CD8-positive, alpha-beta memory T cell (primary cell): ENCODE data around the gene SEMA3B. TPM values are rescaled to one million over a fixed set of nuclear protein-coding genes. Genes with fewer than 3 reads are reported as not detected.
"Not testable (repeated sequence)": the region's sequence is repeated elsewhere in the genome, so short reads cannot be mapped to it uniquely, and the experiment has no call there.

Experiments used
- CTCF ChIA-PET: fragments of 350-600 bp; sonication (Branson Sonifier 250); formaldehyde crosslinking; loops from one replicate; lab custom pipeline; 2021; ENCODE audit warnings: antibody characterized with exemption; lab: Charles Lee
- POLR2A ChIA-PET: fragments of 350-600 bp; sonication (Branson Sonifier 250); formaldehyde crosslinking; loops from one replicate; lab custom pipeline; 2021; ENCODE audit warnings: antibody characterized with exemption; lab: Charles Lee
- DNase-seq, 5 donors: peaks; one replicate each; pipeline versions ENCODE4 v3.0.0 to v3.0.0-alpha.2; 2020 to 2022; ENCODE audit warnings: mixed read lengths in 1 of 5
- H3K27ac ChIP-seq: one replicate; pipeline ENCODE4 v1.7.0; 2013; ENCODE audit warnings: low read depth, mild to moderate bottlenecking, low read length, moderate library complexity
- H3K27me3 ChIP-seq: 2 replicates; pipeline ENCODE4 v1.7.0; 2013; ENCODE audit warnings: low read length, mild to moderate bottlenecking; ENCODE audit not compliant: insufficient read depth, poor library complexity, severe bottlenecking
- H3K36me3 ChIP-seq: 2 replicates; pipeline ENCODE4 v1.7.0; 2013; ENCODE audit warnings: mild to moderate bottlenecking, low read length, moderate library complexity; ENCODE audit not compliant: insufficient read depth
- H3K4me1 ChIP-seq: 2 replicates; pipeline ENCODE4 v1.7.0; 2013; ENCODE audit warnings: mild to moderate bottlenecking, low read length, moderate library complexity; ENCODE audit not compliant: insufficient read depth
- H3K4me3 ChIP-seq: 2 replicates; pipeline ENCODE4 v1.7.0; 2013; ENCODE audit warnings: mild to moderate bottlenecking, low read length
- H3K9me3 ChIP-seq: 2 replicates; pipeline ENCODE4 v1.7.0; 2013; ENCODE audit warnings: mild to moderate bottlenecking, low read length
- H3K27ac Mint-ChIP-seq, 8 donors: one replicate each; pipeline ENCODE4 v1.8.0; 2020 to 2021; ENCODE audit warnings: mixed read lengths in 8 of 8, mild to moderate bottlenecking in 6 of 8, inconsistent platforms in 3 of 8, moderate library complexity in 3 of 8
- H3K27me3 Mint-ChIP-seq, 2 donors: one replicate each; pipeline ENCODE4 v1.8.0; 2020 to 2021; ENCODE audit warnings: mixed read lengths in 2 of 2, mild to moderate bottlenecking in 1 of 2, moderate library complexity in 1 of 2
- H3K36me3 Mint-ChIP-seq, 3 donors: one replicate each; pipeline ENCODE4 v1.8.0; 2020 to 2021; ENCODE audit warnings: mixed read lengths in 3 of 3, inconsistent platforms in 1 of 3, mild to moderate bottlenecking in 1 of 3
- H3K4me1 Mint-ChIP-seq, 3 donors: one replicate each; pipeline ENCODE4 v1.8.0; 2020 to 2021; ENCODE audit warnings: mixed read lengths in 3 of 3, inconsistent platforms in 1 of 3, mild to moderate bottlenecking in 1 of 3
- H3K4me3 Mint-ChIP-seq, 7 donors: one replicate each; pipeline ENCODE4 v1.8.0; 2020 to 2021; ENCODE audit warnings: mixed read lengths in 7 of 7, mild to moderate bottlenecking in 6 of 7, moderate library complexity in 4 of 7, inconsistent platforms in 2 of 7
- H3K9me3 Mint-ChIP-seq, 5 donors: one replicate each; pipeline ENCODE4 v1.8.0; 2020 to 2022; ENCODE audit warnings: mixed read lengths in 5 of 5, mild to moderate bottlenecking in 3 of 5, moderate library complexity in 2 of 5, inconsistent platforms in 1 of 5
- polyA plus RNA-seq: library from polyadenylated mRNA; unstranded; fragments of 300-500 nt; fragmentation: Illumina TruSeq; gene quantifications from one replicate; pipeline ENCODE4 v1.2.3, GENCODE V29; 2021
- total RNA-seq, 2 experiments: library from RNA; stranded (reverse); gene quantifications; one replicate each; pipeline ENCODE4 v1.2.3, GENCODE V29; 2021

Gene SEMA3B
- total and polyA plus RNA-seq, 3 experiments from 2014 or later = 0.22 TPM; not detected in 2

DNA sequence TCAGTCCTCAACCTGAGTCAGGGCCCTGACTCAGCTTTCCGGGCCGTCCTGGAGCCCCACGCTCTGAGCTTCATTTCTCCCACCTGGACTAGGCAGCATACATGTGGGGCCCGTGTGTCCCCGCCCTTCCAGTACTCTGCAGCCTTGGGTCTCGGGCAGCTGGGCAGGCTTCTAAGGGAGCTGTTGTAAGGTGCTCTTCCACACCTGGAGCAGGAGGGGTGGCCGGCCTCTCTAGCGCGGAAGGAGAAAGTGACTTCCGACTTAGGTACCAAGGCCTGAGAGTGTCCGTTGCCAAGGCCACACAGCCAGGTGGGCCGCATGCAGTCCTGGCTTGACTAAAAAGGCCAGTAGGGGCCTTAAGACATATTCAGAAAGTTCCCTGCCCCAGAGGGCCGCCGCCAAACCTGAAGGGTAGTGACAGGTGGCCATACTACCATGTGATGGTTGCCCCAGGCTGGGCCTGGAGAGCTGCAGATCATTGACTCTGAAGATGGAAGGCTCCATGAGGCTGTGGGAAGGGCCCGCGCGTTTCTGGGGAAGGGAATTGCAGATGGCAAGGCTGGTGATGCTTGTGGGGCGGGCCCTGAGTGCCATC, 9.4 kb upstream of the SEMA3B start:
- H3K27ac Mint-ChIP-seq = peak overlapping the region; percentile 33 to 98 (median 60)
- H3K36me3 Mint-ChIP-seq = peaks cover 3 to 45% (median 4%) of the 10 kb centered on the region in 3 donors
- peaks cover 0 to 13% (median 8%) of the 10 kb centered on the region in 3 donors for H3K4me1 Mint-ChIP-seq
- H3K4me3 Mint-ChIP-seq = peak overlapping the region in 6 of 7 donors; percentile 50 to 82 (median 70)
- H3K9me3 ChIP-seq = no peaks in the 10 kb centered on the region
- POLR2A ChIA-PET = interaction anchor here (1.9 to 2.4 kb wide), 2 partner anchors 13 to 24 kb away, joined by 11 to 13 read pairs; partner anchors contain the start of gene GNAI2
- no peaks in the 10 kb centered on the region for H3K9me3 Mint-ChIP-seq
- no peak for DNase-seq
- peaks cover 24% of the 10 kb centered on the region for H3K36me3 ChIP-seq
- no peak overlapping the region for H3K4me3 ChIP-seq
- no peaks in the 10 kb centered on the region for H3K27me3 ChIP-seq
- H3K27me3 Mint-ChIP-seq = no peaks in the 10 kb centered on the region
- no peak overlapping the region for H3K27ac ChIP-seq
- CTCF ChIA-PET = interaction anchor here (0.8 to 8.3 kb wide), 27 partner anchors 8 to 139 kb away, joined by 3 to 101 read pairs (median 4); partner anchors contain the start of genes GNAI2, GNAT1 and IFRD2
- peaks cover 5% of the 10 kb centered on the region for H3K4me1 ChIP-seq

- peak overlapping the region in 7 of 8 donors; percentile 3 to 98 (median 59) for H3K27ac Mint-ChIP-seq
- peak overlapping the region in 6 of 7 donors; percentile 50 to 86 (median 70) for H3K4me3 Mint-ChIP-seq
- peak; percentile 77 to 88 (median 80) for DNase-seq
- peaks cover 0 to 13% (median 8%) of the 10 kb centered on the region in 3 donors for H3K4me1 Mint-ChIP-seq
- H3K9me3 ChIP-seq = no peaks in the 10 kb centered on the region
- CTCF ChIA-PET = interaction anchor here (0.5 to 8.3 kb wide), 29 partner anchors 8 to 1661 kb away, joined by 3 to 101 read pairs (median 4); partner anchors contain the start of genes GNAI2, GNAT1, HYAL3 and IFRD2
- H3K4me1 ChIP-seq = peaks cover 5% of the 10 kb centered on the region
- H3K36me3 ChIP-seq = peaks cover 20% of the 10 kb centered on the region
- H3K27ac ChIP-seq = peak overlapping the region; percentile 47
- H3K4me3 ChIP-seq = peak overlapping the region; percentile 22
- POLR2A ChIA-PET = interaction anchor here (1.9 to 2.4 kb wide), 2 partner anchors 14 to 25 kb away, joined by 11 to 13 read pairs; partner anchors contain the start of gene GNAI2
- H3K27me3 Mint-ChIP-seq = no peaks in the 10 kb centered on the region
- no peaks in the 10 kb centered on the region for H3K9me3 Mint-ChIP-seq
- no peaks in the 10 kb centered on the region for H3K27me3 ChIP-seq
- peaks cover 3 to 38% (median 4%) of the 10 kb centered on the region in 3 donors for H3K36me3 Mint-ChIP-seq
Measured at GRCh38 chr3:50260027-50260941, 8.7 kb upstream of the SEMA3B start.

DNA sequence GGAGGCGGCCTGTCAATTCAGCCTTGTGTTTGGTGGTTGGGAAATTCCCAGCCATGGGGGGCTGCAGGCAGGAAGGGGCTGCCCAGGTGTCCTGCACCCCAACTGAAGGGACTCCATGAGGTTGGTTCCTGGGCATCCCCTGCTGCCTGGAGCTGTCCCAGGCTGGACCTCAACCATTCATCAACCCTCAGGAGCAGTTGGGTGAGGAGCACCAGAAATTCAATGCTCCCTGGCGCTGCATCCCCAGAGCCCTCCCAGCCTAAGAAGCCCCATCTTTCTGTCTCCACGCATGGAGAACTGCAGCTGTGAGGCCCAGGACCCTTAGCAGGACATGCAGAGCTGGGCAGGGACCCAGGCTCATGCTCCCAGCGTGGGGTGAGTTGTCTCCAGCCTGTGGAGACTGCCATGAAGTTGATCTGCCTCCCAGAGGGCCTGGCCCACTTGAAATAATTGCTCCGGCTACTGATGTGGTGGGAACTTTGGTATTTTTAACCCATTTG, 8.0 kb upstream of the SEMA3B start:
- Mint-ChIP-seq H3K4me1 (peaks cover 0 to 13% (median 8%) of the 10 kb centered on the region in 3 donors), H3K27me3 (no peaks in the 10 kb centered on the region), H3K4me3 (peak overlapping the region in 2 of 7 donors; percentile 27 to 86), H3K36me3 (peaks cover 3 to 34% (median 4%) of the 10 kb centered on the region in 3 donors), H3K9me3 (no peaks in the 10 kb centered on the region), H3K27ac (peak overlapping the region in 2 of 8 donors; percentile 68 to 90)
- peak overlapping the region; percentile 47 for H3K27ac ChIP-seq
- H3K36me3 ChIP-seq = peaks cover 20% of the 10 kb centered on the region
- ChIA-PET POLR2A (no interaction called here), CTCF (interaction anchor here (1.0 to 8.3 kb wide), 13 partner anchors 10 to 129 kb away, joined by 3 to 101 read pairs (median 4); partner anchors contain the start of genes GNAI2, GNAT1, HYAL3 and NAA80)
- no peak overlapping the region for H3K4me3 ChIP-seq
- no peak for DNase-seq
- peaks cover 5% of the 10 kb centered on the region for H3K4me1 ChIP-seq
- no peaks in the 10 kb centered on the region for H3K9me3 ChIP-seq
- no peaks in the 10 kb centered on the region for H3K27me3 ChIP-seq

DNA sequence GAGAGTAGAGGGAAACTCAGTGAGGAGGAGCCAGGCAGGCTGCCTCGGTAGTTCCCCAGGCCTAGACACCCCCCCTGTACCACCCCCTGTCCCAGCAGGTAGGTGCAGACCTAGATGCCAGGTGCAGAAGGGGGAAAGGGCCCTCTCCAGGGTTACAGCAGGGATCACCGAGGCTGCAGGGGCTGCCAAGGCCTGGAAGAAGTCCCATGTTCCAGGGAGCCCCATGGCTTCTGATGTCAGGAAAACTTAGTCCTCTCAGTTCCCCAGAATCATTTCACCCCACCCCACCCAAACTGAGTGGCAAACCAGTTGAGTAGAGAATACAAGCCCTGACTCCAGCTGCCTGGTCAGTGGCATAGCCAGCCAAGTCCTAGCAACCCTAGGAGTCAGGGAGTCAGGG, 7.4 kb upstream of the SEMA3B start:
- H3K27me3 Mint-ChIP-seq = no peaks in the 10 kb centered on the region
- H3K4me3 Mint-ChIP-seq = peak overlapping the region in 2 of 7 donors; percentile 23 to 27
- peaks cover 0 to 13% (median 8%) of the 10 kb centered on the region in 3 donors for H3K4me1 Mint-ChIP-seq

DNA sequence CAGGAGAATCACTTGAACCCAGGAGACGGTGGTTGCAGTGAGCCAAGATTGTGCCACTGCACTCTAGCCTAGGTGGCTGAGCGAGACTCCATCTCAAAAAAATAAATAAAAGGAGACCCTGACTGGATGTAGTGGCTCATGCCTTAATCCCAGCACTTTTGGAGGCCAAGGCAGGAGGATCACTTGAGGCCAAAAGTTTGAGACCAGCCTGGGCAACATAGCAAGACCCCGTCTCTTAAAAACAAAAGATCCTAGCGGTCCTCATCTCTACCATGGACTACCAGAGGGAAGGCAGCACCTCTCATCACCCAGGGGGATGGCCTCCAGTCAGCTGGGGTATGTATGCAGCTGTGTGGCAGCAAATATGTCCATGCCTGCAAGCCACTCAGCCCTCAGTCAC, 6.7 kb upstream of the SEMA3B start:
- H3K4me1 ChIP-seq, H3K27me3 Mint-ChIP-seq, H3K27ac ChIP-seq, H3K27me3 ChIP-seq, H3K36me3 ChIP-seq, DNase-seq, H3K9me3 Mint-ChIP-seq, H3K9me3 ChIP-seq, H3K4me3 Mint-ChIP-seq, H3K4me3 ChIP-seq, POLR2A ChIA-PET: not testable (repeated sequence)
- Mint-ChIP-seq H3K27ac (peak overlapping the region in 1 of 8 donors; percentile 60), H3K36me3 (peaks cover 3 to 22% (median 3%) of the 10 kb centered on the region in 3 donors), H3K4me1 (peaks cover 0 to 12% (median 7%) of the 10 kb centered on the region in 3 donors)
- CTCF ChIA-PET = interaction anchor here (1.4 to 8.3 kb wide), 4 partner anchors 14 to 67 kb away, joined by 4 to 101 read pairs (median 20); no protein-coding TSS in a partner anchor

More for the DNA sequence above, 7.4 kb upstream of the SEMA3B start:
- ChIA-PET POLR2A (no interaction called here), CTCF (interaction anchor here (1.0 to 8.3 kb wide), 7 partner anchors 13 to 70 kb away, joined by 4 to 101 read pairs (median 5); partner anchors contain the start of genes GNAT1, HYAL3 and NAA80)
- H3K36me3 ChIP-seq = peaks cover 15% of the 10 kb centered on the region
- Mint-ChIP-seq H3K27ac (peak overlapping the region in 2 of 8 donors; percentile 68 to 90), H3K36me3 (peaks cover 3 to 29% (median 4%) of the 10 kb centered on the region in 3 donors), H3K9me3 (no peaks in the 10 kb centered on the region)
- peak overlapping the region; percentile 47 for H3K27ac ChIP-seq
- no peak overlapping the region for H3K4me3 ChIP-seq
- H3K9me3 ChIP-seq = no peaks in the 10 kb centered on the region
- H3K27me3 ChIP-seq = no peaks in the 10 kb centered on the region
- H3K4me1 ChIP-seq = peaks cover 5% of the 10 kb centered on the region
- DNase-seq = no peak

- POLR2A ChIA-PET = no interaction called here
- no peak for DNase-seq
- no peaks in the 10 kb centered on the region for H3K9me3 ChIP-seq
- Mint-ChIP-seq H3K4me1 (peaks cover 0 to 9% (median 5%) of the 10 kb centered on the region in 3 donors), H3K36me3 (peaks cover 0 to 16% (median 0%) of the 10 kb centered on the region in 3 donors), H3K27ac (peak overlapping the region in 1 of 8 donors; percentile 93), H3K9me3 (no peaks in the 10 kb centered on the region), H3K27me3 (no peaks in the 10 kb centered on the region), H3K4me3 (no peak overlapping the region)
- no peak overlapping the region for H3K4me3 ChIP-seq
- peaks cover 5% of the 10 kb centered on the region for H3K36me3 ChIP-seq
- peaks cover 5% of the 10 kb centered on the region for H3K4me1 ChIP-seq
- H3K27me3 ChIP-seq = no peaks in the 10 kb centered on the region
- CTCF ChIA-PET = interaction anchor here (0.6 to 2.3 kb wide), 5 partner anchors 16 to 68 kb away, joined by 4 to 9 read pairs (median 6); no protein-coding TSS in a partner anchor
- H3K27ac ChIP-seq = no peak overlapping the region
Measured at GRCh38 chr3:50262778-50263177, 6.2 kb upstream of the SEMA3B start.
